CD14-positive monocyte (primary cell): ENCODE measurements around the gene CCDC117. TPM values are rescaled to one million over a fixed set of nuclear protein-coding genes. Genes with fewer than 3 reads are reported as not detected.

Source experiments
- DNase-seq, 3 donors: peaks; one replicate each; pipeline ENCODE4 v3.0.0-alpha.2; 2011 to 2022
- H2AFZ ChIP-seq: 2 replicates; pipeline ENCODE4 v1.6.0; 2012; ENCODE audit warnings: mild to moderate bottlenecking, low read depth, low read length, inconsistent platforms; ENCODE audit not compliant: insufficient read depth, poor library complexity, severe bottlenecking
- H3K27ac ChIP-seq, 2 donors: 1 replicate in 1 of 2; 2 replicates in 1 of 2; pipeline ENCODE4 v1.5.1; 2012 to 2013; ENCODE audit warnings: low read length in 2 of 2, control low read depth in 1 of 2, inconsistent platforms in 1 of 2, low read depth in 1 of 2, mild to moderate bottlenecking in 1 of 2
- H3K27me3 ChIP-seq, 2 donors: one replicate each; pipeline versions ENCODE4 v1.6.0 to v1.6.1; 2011 to 2013; ENCODE audit warnings: low read length in 2 of 2; ENCODE audit not compliant: control insufficient read depth in 2 of 2, insufficient read depth in 2 of 2
- H3K36me3 ChIP-seq, 2 donors: replicated peaks in 1 of 2; 1 replicate in 1 of 2; 2 replicates in 1 of 2; pipeline versions ENCODE4 v1.5.1 to v1.6.1; 2012 to 2013; ENCODE audit warnings: low read length in 2 of 2, control low read depth in 1 of 2, inconsistent platforms in 1 of 2, mild to moderate bottlenecking in 1 of 2; ENCODE audit not compliant: insufficient read depth in 2 of 2, control insufficient read depth in 1 of 2
- H3K4me1 ChIP-seq, 2 donors: 1 replicate in 1 of 2; 2 replicates in 1 of 2; pipeline versions ENCODE4 v1.5.1 to v1.6.1; 2012 to 2013; ENCODE audit warnings: low read length in 2 of 2, control low read depth in 1 of 2, inconsistent platforms in 1 of 2, mild to moderate bottlenecking in 1 of 2, moderate library complexity in 1 of 2; ENCODE audit not compliant: insufficient read depth in 2 of 2, control insufficient read depth in 1 of 2
- H3K4me2 ChIP-seq: replicated peaks from 2 replicates; pipeline ENCODE3; 2012; ENCODE audit warnings: low read length, moderate library complexity, mild to moderate bottlenecking; ENCODE audit not compliant: poor library complexity, severe bottlenecking; ENCODE audit errors: extremely low read depth
- H3K4me3 ChIP-seq, 3 experiments: fragments of 200-600 bp in 1 of 3; sonication (generic) in 1 of 3; replicated peaks in 1 of 3; 1 replicate in 2 of 3; 2 replicates in 1 of 3; pipeline ENCODE4 v1.5.1; 2011 to 2013; ENCODE audit warnings: low read length in 3 of 3, mild to moderate bottlenecking in 3 of 3, control low read depth in 2 of 3, low read depth in 2 of 3, inconsistent platforms in 1 of 3, moderate library complexity in 1 of 3
- H3K79me2 ChIP-seq: 2 replicates; pipeline ENCODE4 v1.6.0; 2012; ENCODE audit warnings: mild to moderate bottlenecking, control low read depth, inconsistent platforms, low read length, moderate library complexity; ENCODE audit not compliant: insufficient read depth
- H3K9ac ChIP-seq: 2 replicates; pipeline ENCODE4 v1.6.0; 2017; ENCODE audit warnings: low read length, mild to moderate bottlenecking; ENCODE audit not compliant: insufficient read depth, poor library complexity, severe bottlenecking
- H3K9me3 ChIP-seq, 2 donors: replicated peaks in 1 of 2; 1 replicate in 1 of 2; 2 replicates in 1 of 2; pipeline versions ENCODE4 v1.5.1 to v1.6.1; 2012 to 2013; ENCODE audit warnings: low read length in 2 of 2, control low read depth in 1 of 2; ENCODE audit not compliant: control insufficient read depth in 1 of 2, insufficient read depth in 1 of 2
- H4K20me1 ChIP-seq: 2 replicates; pipeline ENCODE4 v1.6.0; 2012; ENCODE audit warnings: mild to moderate bottlenecking, low read length, control low read depth, moderate library complexity; ENCODE audit not compliant: insufficient read depth
- H3K27ac Mint-ChIP-seq, 7 donors: one replicate each; pipeline ENCODE4 v1.8.0; 2020; ENCODE audit warnings: mild to moderate bottlenecking in 7 of 7, mixed read lengths in 7 of 7, moderate library complexity in 6 of 7, inconsistent platforms in 2 of 7
- H3K27me3 Mint-ChIP-seq, 3 donors: one replicate each; pipeline ENCODE4 v1.8.0; 2021 to 2022; ENCODE audit warnings: low read depth in 3 of 3, mild to moderate bottlenecking in 3 of 3, mixed read lengths in 3 of 3, moderate library complexity in 3 of 3, inconsistent platforms in 1 of 3
- H3K36me3 Mint-ChIP-seq, 2 donors: one replicate each; pipeline ENCODE4 v1.8.0; 2020; ENCODE audit warnings: mixed read lengths in 2 of 2, inconsistent platforms in 1 of 2, mild to moderate bottlenecking in 1 of 2
- H3K4me1 Mint-ChIP-seq: one replicate; pipeline ENCODE4 v1.8.0; 2020; ENCODE audit warnings: mild to moderate bottlenecking, mixed read lengths
- H3K4me3 Mint-ChIP-seq, 2 donors: one replicate each; pipeline ENCODE4 v1.8.0; 2020; ENCODE audit warnings: mild to moderate bottlenecking in 2 of 2, mixed read lengths in 2 of 2, moderate library complexity in 1 of 2
- H3K9me3 Mint-ChIP-seq, 7 donors: one replicate each; pipeline ENCODE4 v1.8.0; 2020 to 2022; ENCODE audit warnings: mixed read lengths in 7 of 7, mild to moderate bottlenecking in 6 of 7, moderate library complexity in 6 of 7, inconsistent platforms in 2 of 7
- WGBS: methylation state at CpG from one replicate; pipeline ENCODE4 v1.1.5; 2013; ENCODE audit warnings: missing lambda C conversion rate; ENCODE audit not compliant: insufficient coverage; 5-methylcytosine and 5-hydroxymethylcytosine counted together
- intact Hi-C, 2 donors: fragments of 100-400 bp; cut with micrococcal nuclease; formaldehyde crosslinking; loops; one replicate each; pipeline versions ENCODE4 v1.15.0 to v1.15.1; 2023
- polyA plus RNA-seq, 3 donors: library from polyadenylated mRNA; depleted of rRNA in 1 of 3; unstranded in 2 of 3; stranded (reverse) in 1 of 3; fragments of 300-500 nt in 2 of 3; fragments of >200 nt in 1 of 3; fragmentation: Illumina TruSeq in 2 of 3; gene quantifications; 1 replicate in 2 of 3; 2 replicates in 1 of 3; pipeline ENCODE4 v1.2.3, GENCODE V29; 2012 to 2021
- TF ChIP-seq, protein P1 (sequence below): fragments of 200-600 bp; IDR thresholded peaks from one replicate; pipeline ENCODE4 v1.8.0; 2022; ENCODE audit warnings: antibody characterized with exemption, mild to moderate bottlenecking

The CCDC117 gene
- polyA plus RNA-seq, 3 donors = 6.8 to 12.6 (median 10.3) TPM

DNA sequence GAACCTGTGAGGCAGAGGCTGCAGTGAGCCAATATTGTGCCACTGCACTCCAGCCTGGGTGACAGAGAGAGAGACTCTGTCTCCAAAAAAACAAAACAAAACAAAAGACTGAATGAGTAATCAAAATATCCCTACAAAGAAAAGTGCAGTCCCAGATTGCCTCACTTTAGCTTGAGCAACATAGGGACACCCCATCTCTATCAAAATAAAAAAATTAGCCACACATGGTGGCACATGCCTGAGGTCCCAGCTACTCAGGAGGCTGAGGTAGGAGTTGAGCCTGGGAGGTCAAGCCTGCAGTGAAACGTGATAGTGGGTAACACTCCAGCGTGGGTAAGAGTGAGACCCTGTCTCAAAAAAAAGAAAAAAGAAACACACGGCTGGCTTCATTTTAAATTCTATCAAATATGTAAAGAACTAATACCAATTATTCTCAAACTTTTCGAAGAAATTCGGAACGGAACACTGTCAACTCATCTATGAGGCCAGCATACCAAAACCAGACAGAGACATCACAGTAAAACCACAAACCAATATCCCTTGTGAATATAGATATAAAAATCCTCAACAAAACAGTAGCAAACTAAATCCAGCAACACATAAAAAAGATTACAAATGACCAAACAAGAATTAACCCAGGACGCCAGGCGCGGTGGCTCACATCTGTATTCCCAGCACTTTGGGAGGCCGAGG lies 43.7 kb upstream of the CCDC117 start:
- Histone ChIP-seq H3K27ac (no peak overlapping the region), H3K4me1 (no peaks in the 10 kb centered on the region), H3K36me3 (peaks cover 21 to 57% of the 10 kb centered on the region in 2 donors), H3K9me3 (no peaks in the 10 kb centered on the region), H3K4me2 (no peak overlapping the region), H3K27me3 (no peaks in the 10 kb centered on the region), H3K79me2 (no peaks in the 10 kb centered on the region), H2AFZ (no peak overlapping the region), H3K9ac (no peak overlapping the region), H4K20me1 (no peaks in the 10 kb centered on the region), H3K4me3 (no peak overlapping the region)
- H3K27me3 Mint-ChIP-seq = peaks cover 0 to 3% (median 0%) of the 10 kb centered on the region in 3 donors
- DNase-seq = peak in 1 of 3 donors; percentile 17
- H3K9me3 Mint-ChIP-seq = peaks cover 0 to 2% (median 0%) of the 10 kb centered on the region in 7 donors
- peaks cover 3% of the 10 kb centered on the region for H3K4me1 Mint-ChIP-seq
- H3K27ac Mint-ChIP-seq = peak overlapping the region in 5 of 7 donors; percentile 7 to 68 (median 45)
- peaks cover 41 to 75% of the 10 kb centered on the region in 2 donors for H3K36me3 Mint-ChIP-seq
- WGBS = 95% methylated on average over 4 of the region's 10 CpGs
- intact Hi-C loops = no loop called here
- TF ChIP-seq, protein P1, sequence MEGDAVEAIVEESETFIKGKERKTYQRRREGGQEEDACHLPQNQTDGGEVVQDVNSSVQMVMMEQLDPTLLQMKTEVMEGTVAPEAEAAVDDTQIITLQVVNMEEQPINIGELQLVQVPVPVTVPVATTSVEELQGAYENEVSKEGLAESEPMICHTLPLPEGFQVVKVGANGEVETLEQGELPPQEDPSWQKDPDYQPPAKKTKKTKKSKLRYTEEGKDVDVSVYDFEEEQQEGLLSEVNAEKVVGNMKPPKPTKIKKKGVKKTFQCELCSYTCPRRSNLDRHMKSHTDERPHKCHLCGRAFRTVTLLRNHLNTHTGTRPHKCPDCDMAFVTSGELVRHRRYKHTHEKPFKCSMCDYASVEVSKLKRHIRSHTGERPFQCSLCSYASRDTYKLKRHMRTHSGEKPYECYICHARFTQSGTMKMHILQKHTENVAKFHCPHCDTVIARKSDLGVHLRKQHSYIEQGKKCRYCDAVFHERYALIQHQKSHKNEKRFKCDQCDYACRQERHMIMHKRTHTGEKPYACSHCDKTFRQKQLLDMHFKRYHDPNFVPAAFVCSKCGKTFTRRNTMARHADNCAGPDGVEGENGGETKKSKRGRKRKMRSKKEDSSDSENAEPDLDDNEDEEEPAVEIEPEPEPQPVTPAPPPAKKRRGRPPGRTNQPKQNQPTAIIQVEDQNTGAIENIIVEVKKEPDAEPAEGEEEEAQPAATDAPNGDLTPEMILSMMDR = no peak
- no peak overlapping the region for H3K4me3 Mint-ChIP-seq

DNA sequence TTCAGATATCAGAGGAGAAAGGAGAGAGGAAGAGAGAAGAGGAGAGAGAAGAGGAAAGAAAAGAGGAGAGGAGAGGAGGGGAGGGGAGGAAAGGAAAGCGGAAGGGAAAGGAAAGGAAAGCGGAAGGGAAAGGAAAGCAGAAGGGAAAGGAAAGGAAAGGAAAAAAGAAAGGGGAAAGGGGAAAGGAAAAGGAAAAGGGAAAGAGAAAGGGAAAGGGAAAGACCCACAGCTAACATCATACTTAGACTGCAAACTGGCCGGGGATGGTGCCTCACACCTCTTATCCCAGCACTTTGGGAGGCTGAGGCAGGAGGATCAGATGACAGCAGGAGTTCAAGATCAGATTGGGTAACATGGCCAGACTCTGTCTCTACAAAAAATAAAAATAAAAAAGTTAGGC lies 42.3 kb upstream of the CCDC117 start:
- peaks cover 21 to 52% of the 10 kb centered on the region in 2 donors for H3K36me3 ChIP-seq
- H3K4me2 ChIP-seq = no peak overlapping the region
- TF ChIP-seq, protein P1 = no peak
- H3K27me3 ChIP-seq = no peaks in the 10 kb centered on the region
- peaks cover 0 to 3% (median 0%) of the 10 kb centered on the region in 3 donors for H3K27me3 Mint-ChIP-seq
- no peak overlapping the region for H3K27ac ChIP-seq
- H3K4me1 Mint-ChIP-seq = peaks cover 3% of the 10 kb centered on the region
- no peak overlapping the region for H3K4me3 ChIP-seq
- intact Hi-C loops = no loop called here
- H3K9ac ChIP-seq = no peak overlapping the region
- H4K20me1 ChIP-seq = no peaks in the 10 kb centered on the region
- peak overlapping the region in 3 of 7 donors; percentile 17 to 85 (median 63) for H3K27ac Mint-ChIP-seq
- no CpG with 5 or more reads among the region's 3 CpGs for WGBS
- H3K4me1 ChIP-seq = no peaks in the 10 kb centered on the region
- H3K79me2 ChIP-seq = no peaks in the 10 kb centered on the region
- DNase-seq = no peak
- H3K4me3 Mint-ChIP-seq = no peak overlapping the region
- no peak overlapping the region for H2AFZ ChIP-seq
- H3K9me3 ChIP-seq = no peaks in the 10 kb centered on the region
- peaks cover 37 to 70% of the 10 kb centered on the region in 2 donors for H3K36me3 Mint-ChIP-seq
- H3K9me3 Mint-ChIP-seq = peaks cover 0 to 2% (median 0%) of the 10 kb centered on the region in 7 donors
